Left hindlimb (tissue), 1 donor: ENCODE results near the gene TENM4.

Experiments used
- DNase-seq: peaks from one replicate; pipeline ENCODE4 v3.0.0-alpha.2; 2018

Gene TENM4

DNA sequence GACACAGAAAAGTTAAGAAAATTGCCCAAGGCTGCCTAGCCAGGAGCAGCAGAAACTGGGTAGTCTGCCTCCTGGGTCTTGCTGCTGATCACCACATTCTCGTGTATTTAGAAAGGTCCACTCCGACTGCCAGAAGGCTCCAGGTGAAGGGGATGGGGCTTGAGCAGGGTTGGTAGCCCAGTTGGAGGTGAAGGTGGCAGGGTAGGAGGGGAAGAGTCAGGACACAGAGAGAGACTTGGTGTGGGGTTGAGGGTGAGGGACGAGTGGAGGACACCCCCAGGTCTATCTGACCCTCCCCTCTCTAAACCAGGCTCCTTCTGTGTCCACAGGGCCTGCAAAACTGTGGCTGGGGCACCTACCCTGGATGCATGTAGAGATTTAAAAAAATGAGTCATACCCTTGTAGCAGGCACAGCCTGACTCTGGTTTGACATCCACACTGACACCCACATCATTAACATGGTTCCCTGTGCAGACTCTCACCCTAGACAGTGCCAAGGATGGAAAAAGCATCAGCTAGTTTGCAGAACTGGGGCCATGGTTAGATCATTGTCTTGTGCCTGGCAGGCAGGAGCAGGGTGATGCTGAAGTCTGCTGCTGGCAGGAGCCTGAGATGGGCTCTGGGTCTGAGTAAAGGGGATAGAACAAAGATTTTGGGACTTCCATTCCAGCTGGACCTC lies 273.2 kb downstream of the TENM4 start:
- DNase-seq = no peak

DNA sequence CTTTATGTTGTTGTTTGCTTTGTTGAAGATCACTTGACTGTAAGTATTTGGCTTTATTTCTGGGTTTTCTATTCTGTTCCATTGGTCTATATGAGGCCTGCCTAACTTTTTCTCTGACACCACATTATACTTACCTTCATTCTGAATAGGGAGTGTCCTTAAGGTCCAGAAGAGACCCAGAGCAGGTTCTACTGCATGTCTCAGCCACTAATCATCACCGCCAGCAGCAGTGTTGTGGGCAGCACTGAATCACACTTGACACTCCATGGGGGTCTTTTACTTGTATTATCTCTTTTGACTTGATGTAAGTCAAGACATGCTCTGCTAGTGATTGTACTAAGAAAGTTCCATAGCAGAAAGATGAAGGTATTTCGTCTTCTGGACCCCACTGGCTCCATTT lies 274.9 kb downstream of the TENM4 start:
- DNase-seq = no peak

DNA sequence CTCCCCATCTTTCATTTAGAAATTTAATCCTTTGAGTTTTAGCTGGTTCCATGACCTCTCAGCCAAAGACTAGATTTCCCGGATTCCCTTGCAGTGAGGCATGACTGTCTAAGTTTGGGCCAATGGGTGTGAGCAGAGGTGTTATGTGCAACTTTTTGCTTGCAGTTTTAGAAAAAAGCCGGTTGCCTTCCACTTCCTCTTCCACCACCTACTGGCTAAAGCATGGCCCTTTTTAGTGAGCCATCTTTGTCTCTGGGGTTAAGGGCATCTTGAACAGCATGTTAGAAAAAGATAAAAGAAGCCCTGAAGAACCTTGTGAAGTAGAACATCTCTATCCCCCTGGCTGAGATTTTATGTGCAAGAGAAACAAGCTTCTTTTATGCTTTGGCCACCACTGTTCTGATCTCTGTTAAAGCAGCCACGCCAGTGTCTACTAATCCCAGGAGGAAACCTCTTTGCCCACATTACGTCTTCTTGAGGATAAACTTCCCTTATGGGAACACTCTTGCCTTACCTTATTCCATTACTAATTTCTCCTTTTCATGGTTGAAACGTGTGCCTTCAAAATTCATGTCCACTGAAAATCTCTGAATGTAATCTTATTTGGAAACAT lies 279.9 kb downstream of the TENM4 start:
- DNase-seq = no peak

DNA sequence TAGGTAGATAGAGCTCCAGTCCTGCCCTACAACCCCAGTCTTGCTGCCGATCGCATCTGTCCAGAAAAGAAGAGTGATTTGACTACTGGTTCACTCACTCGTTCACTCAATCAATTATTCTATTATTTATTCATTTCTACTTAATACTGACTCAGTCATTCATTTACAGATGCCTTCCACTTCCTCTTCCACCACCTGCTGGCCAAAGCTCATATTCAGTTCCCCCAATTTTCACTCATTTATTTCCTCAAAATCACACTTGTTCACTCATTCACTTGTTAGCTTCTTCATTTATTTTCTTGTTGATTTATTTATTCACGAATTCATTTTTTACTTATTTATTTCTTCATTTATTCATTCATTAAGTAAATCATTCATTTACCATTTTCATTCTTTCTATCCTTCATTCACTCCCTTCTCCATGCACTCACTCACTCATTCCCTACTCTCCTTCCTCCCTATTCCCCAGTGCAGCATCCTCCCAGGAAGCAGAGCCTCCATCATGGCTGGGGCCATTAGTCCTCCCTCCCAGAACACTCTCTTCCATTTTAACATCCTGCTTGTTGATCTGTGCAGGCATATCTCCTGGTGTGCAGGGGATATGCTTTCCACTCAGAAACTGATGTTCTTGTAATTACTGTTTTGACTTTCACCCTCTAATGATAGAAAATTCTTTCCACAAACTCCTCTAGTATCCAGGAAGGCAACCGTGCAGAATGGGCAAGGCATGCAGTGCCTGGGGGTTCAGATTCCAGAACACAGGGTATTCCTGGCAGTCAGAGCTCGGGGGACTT lies 281.0 kb downstream of the TENM4 start:
- no peak for DNase-seq

DNA sequence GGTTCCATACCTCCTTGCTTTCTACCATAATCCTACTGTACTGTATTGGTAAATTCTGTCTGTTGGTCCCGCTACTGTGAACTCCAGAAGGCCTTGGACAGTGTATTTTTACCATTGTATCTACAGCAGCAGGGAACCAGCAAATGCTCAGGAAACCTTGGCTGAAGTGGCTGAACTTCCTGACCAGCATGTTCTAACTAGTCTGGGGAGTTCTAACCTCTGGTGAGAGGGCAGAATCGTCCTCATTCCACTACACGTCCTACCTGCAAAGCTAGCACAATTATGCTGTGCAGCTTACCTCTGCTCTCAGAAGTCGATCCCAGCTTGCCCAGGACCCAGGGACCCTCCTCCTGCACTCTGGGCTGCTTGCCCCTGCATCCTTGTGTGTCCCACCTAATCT lies 283.1 kb downstream of the TENM4 start:
- DNase-seq = no peak

DNA sequence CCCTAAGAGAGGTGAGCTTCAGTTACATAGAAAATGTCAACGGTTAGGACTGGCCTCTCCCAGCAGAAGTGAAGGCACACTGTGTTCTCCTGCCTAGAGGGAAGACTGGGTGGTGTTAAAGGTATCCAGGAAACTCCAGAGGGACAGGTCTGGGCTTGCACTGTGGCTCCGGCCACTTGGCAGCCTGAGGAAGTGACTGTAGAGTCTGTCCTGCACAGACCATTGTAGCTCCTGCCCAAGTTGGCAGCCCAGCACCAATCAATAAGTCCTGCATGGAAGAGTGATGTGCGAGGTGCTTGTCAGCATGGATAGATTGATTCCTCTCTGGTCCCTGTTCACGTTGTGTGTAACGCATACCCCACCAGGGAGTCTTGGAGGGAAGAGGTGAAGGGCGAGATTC lies 284.8 kb downstream of the TENM4 start:
- DNase-seq = no peak

DNA sequence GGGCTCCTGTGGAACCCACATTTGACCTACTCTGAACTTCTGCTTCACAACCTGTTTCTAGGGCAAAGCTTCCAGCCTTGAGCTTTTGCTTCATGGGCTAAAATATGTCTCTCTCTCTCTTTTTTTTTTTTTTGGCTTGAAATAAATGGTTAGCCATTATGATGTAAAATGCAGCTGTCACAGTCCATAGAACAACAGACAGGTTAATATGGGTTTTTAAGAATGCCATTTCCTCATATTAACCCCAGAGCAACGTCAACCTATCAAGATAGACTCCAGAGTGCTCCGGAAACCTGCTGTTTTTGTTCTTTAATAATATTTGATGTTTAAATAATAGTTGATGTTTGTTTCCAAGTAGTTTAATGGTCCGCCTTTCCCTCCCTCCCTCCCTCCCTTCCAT lies 285.6 kb downstream of the TENM4 start:
- DNase-seq = no peak

DNA sequence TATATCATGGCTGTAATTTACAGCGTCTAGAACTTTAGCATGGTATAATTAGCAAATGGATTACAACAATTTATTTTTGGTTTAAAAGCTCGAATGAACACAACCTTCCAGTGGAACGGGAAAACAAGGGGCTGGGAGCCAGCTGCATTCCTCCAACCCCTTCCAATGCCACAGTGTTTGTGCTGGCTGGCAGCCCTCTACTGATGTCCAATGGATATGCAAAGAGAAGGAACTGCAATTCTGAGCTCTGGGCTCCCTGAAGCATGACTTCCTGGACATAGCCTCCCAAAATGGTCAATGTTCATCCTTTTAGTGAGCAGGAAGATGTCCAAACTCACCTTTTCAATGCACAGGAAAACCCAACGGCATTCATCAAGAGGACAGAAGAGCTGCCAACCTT lies 288.3 kb downstream of the TENM4 start:
- DNase-seq = no peak

DNA sequence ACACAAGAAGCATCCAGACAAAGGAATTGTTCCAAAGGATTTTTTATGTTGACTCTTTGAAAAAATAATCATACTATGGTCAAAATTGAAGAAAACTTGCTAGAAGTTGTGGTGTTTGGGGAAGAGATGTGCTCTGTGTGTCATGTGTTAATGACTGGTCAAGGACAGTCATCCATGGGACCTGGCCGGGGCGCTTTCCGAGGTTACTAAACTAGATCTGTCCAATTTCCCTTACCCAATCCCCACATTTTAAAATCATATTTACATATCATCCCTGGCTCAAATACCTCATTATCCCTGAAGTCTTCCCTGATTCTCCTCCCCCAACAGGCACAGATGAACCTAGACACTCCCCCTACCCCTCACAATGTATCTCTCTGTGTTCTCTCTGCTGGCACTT lies 289.4 kb downstream of the TENM4 start:
- no peak for DNase-seq

DNA sequence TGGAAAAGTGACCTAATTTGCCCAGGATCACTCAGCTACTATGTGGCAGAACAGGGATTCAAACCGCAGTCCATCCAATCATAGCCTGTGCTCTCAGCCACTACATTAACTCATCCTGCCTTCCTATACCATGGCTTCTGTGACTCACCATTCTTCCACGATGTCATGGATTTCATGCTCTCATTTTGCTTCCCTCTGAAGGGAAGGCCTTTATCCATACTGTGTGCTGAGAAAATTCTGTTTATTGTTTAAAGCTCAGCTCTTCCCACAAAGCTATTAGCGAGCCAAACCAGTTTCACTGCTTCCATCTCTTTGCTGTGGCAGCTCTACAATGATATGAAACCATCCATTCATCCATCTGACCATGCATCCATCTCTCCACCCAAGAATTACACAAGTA lies 289.9 kb downstream of the TENM4 start:
- no peak for DNase-seq

DNA sequence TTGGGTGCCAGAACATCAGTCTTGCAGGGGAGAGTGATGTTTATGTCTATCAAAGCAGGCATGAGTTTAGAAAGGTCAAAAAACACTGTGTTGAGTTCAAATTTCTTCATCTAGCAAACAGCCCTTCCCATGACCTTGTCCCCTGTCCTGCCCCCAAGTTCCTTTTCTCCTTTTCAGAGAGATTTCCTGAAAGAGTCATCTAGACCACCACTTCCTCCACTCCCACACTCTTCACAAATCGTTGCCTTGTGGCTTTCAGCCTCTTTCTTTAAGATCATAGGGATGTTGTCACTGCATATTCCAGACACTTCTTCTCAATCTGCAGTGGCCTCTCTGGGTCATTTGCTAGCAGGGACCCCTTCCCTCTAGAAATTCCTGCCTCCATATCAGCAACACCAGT lies 290.5 kb downstream of the TENM4 start:
- no peak for DNase-seq

DNA sequence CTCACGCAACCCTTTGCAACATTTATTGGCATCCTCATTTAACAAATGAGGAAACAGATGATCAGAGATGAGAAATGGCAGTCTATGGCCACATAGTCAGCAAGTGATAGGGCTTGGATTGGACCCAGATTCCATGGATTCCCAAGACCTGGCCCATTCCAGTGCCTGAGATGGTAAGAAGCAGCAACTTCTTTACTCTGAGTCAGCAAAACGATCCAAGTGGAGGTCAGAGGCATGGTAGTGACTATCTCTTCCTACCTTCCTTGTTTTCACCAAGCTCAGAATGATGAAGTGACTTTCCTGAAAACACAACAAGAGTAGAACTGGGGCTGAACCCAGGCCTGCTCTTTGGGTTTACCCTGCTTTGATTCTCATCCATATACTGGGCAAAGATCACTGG lies 293.1 kb downstream of the TENM4 start:
- DNase-seq = no peak

DNA sequence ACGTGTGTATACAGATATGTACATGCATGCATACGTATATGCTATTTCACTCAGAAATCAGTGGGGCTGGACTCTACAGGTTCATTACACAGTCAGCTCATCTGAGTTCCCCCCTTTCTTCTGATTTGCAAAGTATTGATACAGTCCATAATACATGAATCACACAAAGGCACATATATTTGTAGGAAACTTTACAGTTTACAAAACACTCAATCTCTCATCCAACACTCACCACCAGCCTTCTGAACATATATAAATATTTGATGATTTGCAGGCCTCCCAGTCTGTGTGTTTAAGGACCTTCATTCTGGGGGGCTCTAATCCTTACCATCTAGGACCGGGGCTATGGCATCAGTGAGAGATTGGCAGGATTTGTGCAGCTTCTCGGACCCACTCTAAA lies 293.8 kb downstream of the TENM4 start:
- DNase-seq = no peak

DNA sequence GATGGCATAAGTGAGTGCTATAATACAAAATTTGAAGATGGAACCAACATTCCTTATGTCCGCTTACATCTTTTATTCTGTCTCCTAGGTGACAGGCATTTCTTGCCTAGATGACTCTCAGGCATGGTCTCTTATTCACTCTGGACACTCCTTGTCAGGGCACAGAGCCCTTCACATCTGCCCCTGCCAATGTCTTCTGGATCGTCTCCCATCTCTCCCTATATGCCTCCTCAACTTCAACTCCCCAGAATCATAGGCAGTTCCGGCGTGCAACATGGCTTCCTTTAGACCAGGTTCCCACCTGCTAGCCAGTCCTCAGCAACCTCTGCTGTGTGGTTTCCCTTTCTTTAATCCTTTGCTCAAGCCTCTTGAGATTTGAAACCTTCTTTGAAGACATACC lies 300.9 kb downstream of the TENM4 start:
- DNase-seq = no peak

DNA sequence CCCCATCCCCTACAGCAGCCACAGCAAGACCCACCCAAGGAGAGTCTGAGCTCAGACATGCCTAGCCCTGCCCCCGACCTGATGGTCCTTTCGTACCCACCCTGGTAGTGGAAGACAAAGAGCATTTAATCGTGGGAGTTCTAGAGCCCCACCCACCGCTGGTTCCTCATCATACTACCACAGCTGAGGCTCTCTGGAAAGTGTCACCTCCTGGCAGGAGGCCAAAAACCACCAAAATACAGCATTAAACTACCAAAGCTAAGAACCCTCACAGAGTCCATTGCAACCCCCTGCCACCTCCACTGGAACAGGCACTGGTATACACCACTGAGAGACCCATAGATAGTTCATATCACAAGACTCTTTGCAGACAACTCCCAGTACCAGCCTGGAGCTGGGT lies 311.1 kb downstream of the TENM4 start:
- no peak for DNase-seq

DNA sequence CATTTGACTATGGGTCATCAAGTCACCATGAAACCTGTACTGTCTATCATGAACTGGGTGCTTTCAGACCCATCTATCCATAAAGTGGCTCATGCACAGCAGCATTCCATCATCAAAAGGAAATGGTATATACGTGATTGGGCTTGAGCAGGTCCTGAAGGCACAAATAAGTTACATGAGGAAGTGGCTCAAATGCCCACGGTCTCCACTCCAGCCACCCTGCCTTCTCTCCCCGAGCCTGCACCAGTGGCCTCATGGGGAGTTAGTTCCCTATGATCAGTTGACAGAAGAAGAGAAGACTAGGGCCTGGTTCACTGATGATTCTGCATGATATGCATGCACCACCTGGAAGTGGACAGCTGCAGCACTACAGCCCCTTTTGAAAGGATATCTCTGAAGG lies 312.5 kb downstream of the TENM4 start:
- no peak for DNase-seq

DNA sequence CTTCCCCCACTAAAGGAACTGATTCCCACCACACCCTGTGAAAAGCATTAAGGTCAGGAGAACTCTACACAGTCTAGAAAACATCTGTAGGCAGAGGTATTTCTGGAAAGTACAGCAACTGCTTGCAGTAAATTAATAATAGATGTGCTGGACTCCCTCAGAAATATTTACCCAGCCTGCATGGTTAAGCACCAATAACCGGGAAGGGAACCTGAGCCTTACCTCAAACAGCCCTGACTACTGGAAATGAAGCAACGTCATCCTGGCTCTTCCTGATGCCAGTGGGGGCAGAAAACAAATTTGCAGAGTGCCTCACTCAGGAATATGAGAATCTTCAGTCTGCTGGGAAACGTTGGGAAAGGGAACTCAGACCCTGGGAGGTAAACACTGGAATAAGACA lies 318.1 kb downstream of the TENM4 start:
- DNase-seq = no peak

DNA sequence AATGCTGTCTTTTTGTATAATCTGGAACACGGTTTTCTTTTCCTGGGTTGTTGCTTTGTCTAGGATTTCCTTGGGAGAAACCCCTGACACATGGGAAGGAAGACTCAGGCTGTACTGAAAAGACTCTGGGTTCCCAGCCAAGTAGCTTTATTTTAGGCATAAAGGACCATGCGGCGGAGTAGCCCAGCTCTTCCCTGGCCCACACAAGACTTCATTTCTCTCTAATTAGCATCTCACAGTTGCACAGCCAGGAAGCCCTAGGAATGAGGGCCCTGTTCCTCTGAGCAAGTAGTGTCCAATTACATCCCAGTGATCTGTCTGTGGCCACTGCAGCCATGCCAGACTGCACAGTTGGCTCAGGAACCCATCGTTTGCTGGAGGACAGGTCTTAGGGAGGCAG lies 319.5 kb downstream of the TENM4 start:
- DNase-seq = no peak

DNA sequence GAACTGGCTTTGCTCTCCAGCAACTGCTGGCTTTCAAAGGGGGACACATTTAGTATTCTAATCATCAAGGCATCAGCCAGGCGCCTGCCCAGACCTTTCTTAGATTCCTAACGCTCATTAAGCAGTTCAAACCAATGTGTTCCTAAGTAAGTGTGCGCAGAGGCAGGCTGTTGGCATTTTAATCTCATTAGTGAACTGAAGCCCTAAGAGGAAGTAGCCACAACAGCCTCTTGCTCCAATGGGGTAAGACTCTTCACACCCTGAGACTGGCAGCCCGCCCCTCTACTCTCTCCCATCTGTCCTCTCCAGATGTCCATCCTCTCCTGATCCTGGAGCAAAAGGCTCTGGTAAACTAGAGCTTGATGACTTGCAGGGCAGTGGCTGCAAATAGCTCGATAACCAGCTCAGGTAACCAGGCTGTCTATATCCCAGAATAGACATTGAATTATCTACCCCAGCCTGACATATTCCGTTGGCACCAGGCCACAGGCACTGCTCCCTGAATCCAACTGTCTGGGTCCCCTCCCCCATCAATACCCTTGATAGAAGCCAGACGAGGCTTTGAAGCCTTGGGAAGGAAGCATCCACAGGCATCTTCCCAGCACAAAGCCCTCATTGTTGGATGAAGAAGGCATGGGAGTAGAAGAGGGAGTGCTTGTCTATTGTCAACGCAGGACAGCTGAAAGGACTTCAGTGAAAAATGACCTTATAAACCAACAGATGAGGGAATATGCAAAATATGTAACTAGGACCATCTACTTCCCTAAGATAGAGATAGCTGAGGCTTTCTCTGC lies 321.1 kb downstream of the TENM4 start:
- DNase-seq = no peak

DNA sequence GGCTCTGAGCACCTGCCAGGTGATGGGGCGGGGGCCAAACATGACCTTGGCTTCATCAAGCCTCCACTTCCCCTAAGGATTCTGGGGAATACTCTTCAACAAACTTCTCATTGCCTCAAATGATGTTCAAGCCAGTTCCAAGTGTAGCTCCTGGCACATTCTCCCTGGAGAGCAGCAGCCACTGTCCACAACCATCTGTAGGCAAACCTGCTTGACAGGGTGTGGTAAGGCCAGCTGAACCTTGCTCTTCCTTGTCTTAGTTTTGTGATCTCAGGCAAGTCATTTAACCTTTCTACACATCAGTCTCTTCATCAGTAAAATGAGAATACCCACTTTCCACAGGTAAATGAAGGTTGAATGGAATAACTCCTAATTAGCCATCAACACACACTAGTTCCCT lies 323.3 kb downstream of the TENM4 start:
- DNase-seq = no peak

DNA sequence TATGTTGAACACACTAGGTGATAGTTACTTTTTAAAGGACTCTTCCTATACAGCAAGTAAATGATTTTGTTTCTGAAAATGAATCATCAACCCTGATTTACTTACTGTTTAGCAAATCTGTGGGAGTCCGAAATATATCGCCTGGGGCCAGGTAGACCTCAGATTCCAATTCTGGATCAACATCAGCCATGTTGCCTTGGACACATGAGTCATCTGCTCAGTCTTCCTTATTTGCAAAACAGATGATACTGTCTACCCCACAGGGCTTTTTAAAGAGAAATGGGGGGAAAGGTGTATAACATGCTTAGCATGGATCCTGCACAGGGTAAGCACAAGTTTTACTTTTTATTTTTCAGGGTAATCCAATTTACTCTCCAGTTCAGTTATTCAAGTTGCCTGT lies 324.2 kb downstream of the TENM4 start:
- no peak for DNase-seq

DNA sequence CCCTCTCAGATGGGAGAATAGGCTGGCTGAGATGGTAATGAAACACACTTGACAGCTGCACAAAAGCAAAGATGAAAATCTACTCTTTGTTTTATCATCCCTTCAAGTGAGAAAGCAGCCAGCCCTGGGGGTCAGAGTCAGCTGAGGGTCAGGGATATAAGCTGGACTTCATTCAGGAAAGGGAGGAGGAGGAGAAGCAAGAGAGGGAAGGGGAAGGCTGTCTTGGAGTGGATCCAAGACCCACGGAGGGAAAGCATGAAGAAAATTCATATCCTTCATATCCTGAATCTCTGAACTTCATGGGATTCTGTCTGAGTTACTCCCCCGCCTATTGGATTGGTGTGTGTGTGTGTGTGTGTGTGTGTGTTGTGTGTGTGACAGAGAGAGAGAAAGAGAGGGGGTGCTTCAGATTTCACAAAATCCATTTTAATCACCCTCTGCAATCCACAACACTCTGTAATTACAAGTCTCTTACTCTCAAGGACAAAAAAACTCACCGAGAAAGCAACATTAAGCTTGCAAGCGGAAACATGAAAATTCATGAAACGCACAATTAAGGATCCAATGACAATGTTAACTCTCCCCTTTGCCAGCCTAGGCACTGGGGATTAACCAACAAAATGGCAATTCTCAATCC lies 327.7 kb downstream of the TENM4 start:
- DNase-seq = no peak

DNA sequence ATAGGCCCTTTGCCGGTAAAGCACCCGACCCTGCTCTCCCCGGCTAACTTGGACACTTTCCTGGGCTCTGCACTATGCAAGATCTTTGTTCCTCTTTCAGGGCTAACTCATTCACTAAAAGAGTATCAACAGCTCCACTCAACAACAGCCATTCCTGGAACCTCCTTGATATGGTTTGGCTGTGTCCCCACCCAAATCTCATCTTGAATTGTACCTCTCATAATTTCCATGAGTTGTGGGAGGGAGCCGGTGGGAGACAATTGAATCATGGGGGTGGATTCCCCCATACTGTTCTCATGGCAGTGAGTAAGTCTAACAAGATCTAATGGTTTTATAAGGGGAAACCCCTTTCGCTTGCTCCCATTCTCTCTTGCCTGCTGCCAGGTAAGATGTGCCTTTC lies 330.0 kb downstream of the TENM4 start:
- no peak for DNase-seq
